PC-9 (cell line): Measurements from ENCODE around the gene SC5D. TPM values are rescaled to one million over a fixed set of nuclear protein-coding genes. Genes with fewer than 3 reads are reported as not detected.

ENCODE experiments used
- BruUV-seq: library from RNA; stranded (reverse); fragments of 400-500 nt; replicated peaks from 2 replicates; lab custom pipeline; 2021; lab: Mats Ljungman, UMichigan
- CTCF ChIA-PET: fragments of 300-600 bp; sonication (Branson Sonifier 250); formaldehyde crosslinking; loops from one replicate; lab custom pipeline; 2022; ENCODE audit warnings: antibody characterized with exemption; lab: Charles Lee
- POLR2A ChIA-PET: fragments of 300-600 bp; sonication (Branson Sonifier 250); formaldehyde crosslinking; loops from one replicate; lab custom pipeline; 2022; ENCODE audit warnings: antibody characterized with exemption; ENCODE audit not compliant: unreplicated experiment; lab: Charles Lee
- DNase-seq, 2 experiments: peaks; one replicate each; pipeline versions ENCODE4 v3.0.0 to v3.0.0-alpha.2; 2015 to 2022; ENCODE audit warnings: mixed read lengths in 1 of 2
- H2AFZ ChIP-seq: fragments of 200-600 bp; sonication (generic); 2 replicates; pipeline ENCODE4 v1.8.1; 2017; ENCODE audit warnings: antibody characterized with exemption
- H3F3A ChIP-seq: fragments of 200-600 bp; sonication (generic); 2 replicates; pipeline ENCODE4 v1.8.1; 2017; ENCODE audit warnings: antibody characterized with exemption, mild to moderate bottlenecking, low read depth; ENCODE audit not compliant: insufficient read depth
- H3K27ac ChIP-seq: fragments of 200-600 bp; sonication (generic); 2 replicates; pipeline ENCODE4 v1.6.1; 2016; ENCODE audit warnings: mixed run types
- H3K27me3 ChIP-seq: fragments of 200-600 bp; sonication (generic); 2 replicates; pipeline ENCODE4 v1.6.1; 2016; ENCODE audit warnings: low read depth, mixed run types; ENCODE audit not compliant: insufficient read depth
- H3K36me3 ChIP-seq: fragments of 200-600 bp; sonication (generic); 2 replicates; pipeline ENCODE4 v1.6.1; 2016; ENCODE audit warnings: low read depth, mixed run types
- H3K4me1 ChIP-seq: fragments of 200-600 bp; sonication (generic); replicated peaks from 2 replicates; pipeline ENCODE4 v1.6.1; 2016; ENCODE audit warnings: mixed run types; ENCODE audit not compliant: insufficient read depth
- H3K4me2 ChIP-seq: fragments of 200-600 bp; sonication (generic); 2 replicates; pipeline ENCODE4 v1.6.1; 2017; ENCODE audit warnings: mixed run types
- H3K4me3 ChIP-seq: fragments of 200-600 bp; sonication (generic); 2 replicates; pipeline ENCODE4 v1.6.1; 2016; ENCODE audit warnings: mixed run types
- H3K79me2 ChIP-seq: fragments of 200-600 bp; sonication (generic); 2 replicates; pipeline ENCODE4 v1.6.1; 2017; ENCODE audit warnings: low read depth, mixed run types
- H3K9me2 ChIP-seq: fragments of 200-600 bp; sonication (generic); 2 replicates; pipeline ENCODE4 v1.8.1; 2017; ENCODE audit warnings: mild to moderate bottlenecking; ENCODE audit not compliant: insufficient read depth
- H3K9me3 ChIP-seq: fragments of 200-600 bp; sonication (generic); 2 replicates; pipeline ENCODE4 v1.8.1; 2016; ENCODE audit warnings: low read depth; ENCODE audit not compliant: insufficient read depth
- H4K20me1 ChIP-seq: fragments of 200-600 bp; sonication (generic); 2 replicates; pipeline ENCODE4 v1.8.1; 2017; ENCODE audit not compliant: insufficient read depth
- EZH2 ChIP-seq: fragments of 200-600 bp; sonication (generic); IDR thresholded peaks from 2 replicates; pipeline ENCODE4 v1.8.0; 2017; ENCODE audit warnings: antibody characterized with exemption, low read depth
- intact Hi-C: fragments of 100-400 bp; cut with micrococcal nuclease; formaldehyde crosslinking; loops from one replicate; pipeline ENCODE4 v1.10.0; 2022; ENCODE audit not compliant: unreplicated experiment
- total RNA-seq: library from RNA; stranded (reverse); gene quantifications from 2 replicates; pipeline ENCODE4 v1.2.3, GENCODE V29; 2021
- TF ChIP-seq, protein P1 (sequence below): fragments of 200-600 bp; sonication (generic); conservative IDR thresholded peaks from 2 replicates; pipeline ENCODE4 v1.6.1; 2017; ENCODE audit warnings: mixed run types, antibody characterized with exemption, mild to moderate bottlenecking, moderate library complexity

Gene SC5D
- total RNA-seq, 1 experiment from 2014 or later = 16.9 TPM

DNA sequence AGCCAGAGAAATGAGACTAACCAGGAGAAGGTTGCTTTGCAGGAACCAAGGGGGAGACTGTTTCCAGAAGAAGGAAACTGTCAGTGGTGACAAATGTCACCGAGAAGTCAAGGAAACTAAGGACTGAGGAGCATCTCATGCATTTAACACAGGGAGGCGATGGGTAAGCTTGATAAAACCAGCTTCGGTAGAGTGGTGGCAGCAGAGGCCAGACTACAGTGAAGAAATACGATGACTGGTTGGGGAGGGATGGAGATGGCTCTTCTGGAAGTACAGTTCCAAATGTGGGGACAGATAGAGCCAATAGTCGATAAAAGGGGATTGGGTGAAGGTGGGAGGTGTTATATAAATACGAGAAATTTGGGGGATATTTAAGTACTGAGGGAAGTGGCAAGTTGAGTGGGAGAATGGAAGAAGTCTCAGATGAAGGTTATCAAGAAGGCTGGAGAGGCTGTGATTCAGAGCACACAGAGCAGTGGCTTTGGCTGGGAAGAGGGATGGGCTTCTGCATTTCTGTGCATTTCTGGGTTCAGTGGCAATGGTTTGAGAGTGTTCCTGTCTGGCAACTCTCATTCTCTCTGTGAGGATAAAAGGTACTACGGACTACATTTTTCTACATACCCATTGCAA lies 29.2 kb downstream of the SC5D start:
- no peaks in the 10 kb centered on the region for H3F3A ChIP-seq
- H3K27me3 ChIP-seq = peaks cover 55% of the 10 kb centered on the region
- intact Hi-C loops = loop anchor here (10.0 kb wide), 1 partner anchor 133 kb away; the partner anchor contains the start of genes SORL1 and SORL1-AS1
- DNase-seq = no peak
- H3K4me1 ChIP-seq = no peaks in the 10 kb centered on the region
- BruUV-seq = no TSS peak
- no peaks in the 10 kb centered on the region for H3K9me3 ChIP-seq
- no peak overlapping the region for H3K27ac ChIP-seq
- H3K79me2 ChIP-seq = no peaks in the 10 kb centered on the region
- no peak overlapping the region for H2AFZ ChIP-seq
- no peaks in the 10 kb centered on the region for H3K36me3 ChIP-seq
- TF ChIP-seq EZH2 = no peak
- TF ChIP-seq, protein P1, sequence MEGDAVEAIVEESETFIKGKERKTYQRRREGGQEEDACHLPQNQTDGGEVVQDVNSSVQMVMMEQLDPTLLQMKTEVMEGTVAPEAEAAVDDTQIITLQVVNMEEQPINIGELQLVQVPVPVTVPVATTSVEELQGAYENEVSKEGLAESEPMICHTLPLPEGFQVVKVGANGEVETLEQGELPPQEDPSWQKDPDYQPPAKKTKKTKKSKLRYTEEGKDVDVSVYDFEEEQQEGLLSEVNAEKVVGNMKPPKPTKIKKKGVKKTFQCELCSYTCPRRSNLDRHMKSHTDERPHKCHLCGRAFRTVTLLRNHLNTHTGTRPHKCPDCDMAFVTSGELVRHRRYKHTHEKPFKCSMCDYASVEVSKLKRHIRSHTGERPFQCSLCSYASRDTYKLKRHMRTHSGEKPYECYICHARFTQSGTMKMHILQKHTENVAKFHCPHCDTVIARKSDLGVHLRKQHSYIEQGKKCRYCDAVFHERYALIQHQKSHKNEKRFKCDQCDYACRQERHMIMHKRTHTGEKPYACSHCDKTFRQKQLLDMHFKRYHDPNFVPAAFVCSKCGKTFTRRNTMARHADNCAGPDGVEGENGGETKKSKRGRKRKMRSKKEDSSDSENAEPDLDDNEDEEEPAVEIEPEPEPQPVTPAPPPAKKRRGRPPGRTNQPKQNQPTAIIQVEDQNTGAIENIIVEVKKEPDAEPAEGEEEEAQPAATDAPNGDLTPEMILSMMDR = peak; percentile 46
- H3K4me3 ChIP-seq = no peak overlapping the region
- H3K9me2 ChIP-seq = no peaks in the 10 kb centered on the region
- H3K4me2 ChIP-seq = no peak overlapping the region
- no peaks in the 10 kb centered on the region for H4K20me1 ChIP-seq
- ChIA-PET POLR2A (no interaction called here), CTCF (no interaction called here)

DNA sequence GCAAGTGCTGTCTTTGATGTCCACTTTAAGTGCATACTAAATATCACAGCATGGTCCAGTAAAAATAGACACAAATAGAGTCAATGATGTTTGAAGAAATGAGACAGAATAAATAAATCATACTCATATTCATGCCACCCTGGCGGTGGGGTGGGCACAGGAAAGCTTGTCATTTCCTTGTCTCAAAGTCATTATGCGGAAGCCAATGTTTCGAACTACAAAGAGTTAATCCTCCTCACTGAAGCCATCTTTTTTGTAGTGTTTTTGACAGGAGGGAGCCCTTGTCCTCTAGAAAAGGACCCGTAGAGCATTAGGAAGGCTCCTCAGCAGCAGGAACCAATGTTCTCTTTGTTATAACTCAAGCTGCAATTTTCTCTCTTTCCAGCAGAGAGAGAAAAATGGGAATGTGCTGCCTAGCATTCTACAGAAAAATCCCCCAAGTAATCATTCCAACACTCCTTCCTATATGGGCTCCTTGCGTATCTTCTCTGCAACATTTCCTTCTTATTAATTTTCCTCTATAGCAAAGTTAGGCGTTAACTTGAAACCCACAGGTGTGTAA lies 30.6 kb downstream of the SC5D start:
- ChIA-PET POLR2A (interaction anchor here (0.6 kb wide), 1 partner anchor 298 kb away, joined by 3 read pairs; no protein-coding TSS in a partner anchor), CTCF (no interaction called here)
- BruUV-seq = no TSS peak
- Histone ChIP-seq H3K9me3 (no peaks in the 10 kb centered on the region), H3F3A (no peaks in the 10 kb centered on the region), H3K4me3 (no peak overlapping the region), H3K4me1 (no peaks in the 10 kb centered on the region), H3K79me2 (no peaks in the 10 kb centered on the region), H3K9me2 (no peaks in the 10 kb centered on the region), H3K27ac (no peak overlapping the region), H2AFZ (no peak overlapping the region), H4K20me1 (no peaks in the 10 kb centered on the region), H3K27me3 (peaks cover 51% of the 10 kb centered on the region), H3K36me3 (no peaks in the 10 kb centered on the region), H3K4me2 (no peak overlapping the region)
- no peak for DNase-seq
- TF ChIP-seq EZH2 = no peak
- TF ChIP-seq, protein P1 = no peak
- intact Hi-C loops = loop anchor here (10.0 kb wide), 1 partner anchor 132 kb away; the partner anchor contains the start of genes SORL1 and SORL1-AS1

DNA sequence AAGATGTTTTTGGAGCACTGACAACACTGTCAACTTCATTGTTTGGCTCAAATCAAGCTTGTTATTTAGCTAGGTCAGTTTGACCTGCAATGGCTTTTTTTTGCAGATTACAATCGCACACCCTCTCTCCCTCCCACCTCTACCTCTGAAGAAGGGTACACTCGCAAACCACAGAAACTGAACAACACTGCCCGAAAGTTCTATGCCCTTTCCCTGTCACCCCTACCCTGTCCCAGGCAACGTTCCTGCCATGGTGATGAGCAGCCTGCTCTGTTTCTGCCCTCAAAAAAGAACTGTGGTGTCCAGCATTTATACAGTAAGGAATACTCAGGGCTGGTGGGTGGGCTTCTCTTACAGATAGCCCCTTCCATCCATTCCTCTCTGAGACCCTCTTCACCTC lies 33.7 kb downstream of the SC5D start:
- no peaks in the 10 kb centered on the region for H3K36me3 ChIP-seq
- no peak overlapping the region for H3K4me3 ChIP-seq
- H3K4me1 ChIP-seq = no peaks in the 10 kb centered on the region
- H3K79me2 ChIP-seq = no peaks in the 10 kb centered on the region
- no peaks in the 10 kb centered on the region for H4K20me1 ChIP-seq
- H3K9me3 ChIP-seq = no peaks in the 10 kb centered on the region
- H3K4me2 ChIP-seq = no peak overlapping the region
- no TSS peak for BruUV-seq
- DNase-seq = no peak
- H3F3A ChIP-seq = no peaks in the 10 kb centered on the region
- no peak for TF ChIP-seq EZH2
- TF ChIP-seq, protein P1 = no peak
- POLR2A ChIA-PET = no interaction called here
- peaks cover 69% of the 10 kb centered on the region for H3K27me3 ChIP-seq
- no peak overlapping the region for H2AFZ ChIP-seq
- no peaks in the 10 kb centered on the region for H3K9me2 ChIP-seq
- H3K27ac ChIP-seq = no peak overlapping the region
- intact Hi-C loops = loop anchor here (10.0 kb wide), 1 partner anchor 129 kb away; the partner anchor contains the start of genes SORL1 and SORL1-AS1
- CTCF ChIA-PET = no interaction called here
